HCT116 (cell line): ENCODE data around the gene ANXA4.

ENCODE experiments used
- CTCF ChIP-seq, 3 experiments: fragments of 200-600 bp in 1 of 3; sonication (generic) in 1 of 3; IDR thresholded peaks in 2 of 3; conservative IDR thresholded peaks in 1 of 3; 2 replicates each; pipeline ENCODE4 v1.5.1; 2012 to 2017; ENCODE audit warnings: low read depth in 2 of 3, low read length in 2 of 3, antibody characterized with exemption in 1 of 3, borderline replicate concordance in 1 of 3, control low read depth in 1 of 3, mild to moderate bottlenecking in 1 of 3, mixed read lengths in 1 of 3, mixed run types in 1 of 3, moderate library complexity in 1 of 3; ENCODE audit not compliant: insufficient read depth in 1 of 3
- TF ChIP-seq, protein P1 (sequence below): IDR thresholded peaks from 2 replicates; pipeline ENCODE4 v1.6.1; 2012

DNA sequence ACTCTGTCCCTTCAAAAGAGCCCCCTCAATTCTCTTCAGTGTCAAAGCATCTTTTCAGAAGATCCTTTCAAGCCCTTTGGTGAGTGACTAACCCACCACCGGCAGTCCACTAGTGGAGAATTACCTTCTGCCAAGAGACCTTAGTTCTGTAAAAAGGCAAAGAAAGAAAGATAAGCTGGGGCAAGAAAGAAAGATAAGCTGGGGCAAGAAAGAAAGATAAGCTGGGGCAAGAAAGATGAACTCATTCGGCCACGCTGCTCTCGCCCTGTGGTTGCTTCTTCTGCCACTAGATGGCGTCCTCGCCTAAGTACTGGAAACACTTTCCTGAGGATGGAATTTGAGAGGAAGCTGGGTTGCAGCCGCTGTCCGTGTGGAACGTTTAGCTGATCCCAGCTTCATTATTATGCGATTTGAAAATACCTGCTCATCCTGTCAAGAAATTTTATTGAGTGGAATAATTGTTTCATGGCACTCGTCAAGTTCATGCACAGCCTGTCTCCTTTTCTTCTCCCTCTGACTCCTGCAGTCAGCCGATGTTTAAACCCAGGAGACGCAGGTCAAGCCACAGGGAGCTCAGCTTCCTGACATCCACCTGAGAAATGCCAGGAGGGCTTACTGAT is 17.3 kb upstream of the ANXA4 start:
- peak; percentile 83 to 91 (median 91) for TF ChIP-seq CTCF (IDR thresholded peaks at IDR 0.05 in 2 of 3, conservative IDR thresholded peaks at IDR 0.05 in 1 of 3; ENCODE audit: borderline replicate concordance in 1 of 3, insufficient read depth in 1 of 3, low read depth in 2 of 3, low read length in 2 of 3)
- TF ChIP-seq, protein P1, sequence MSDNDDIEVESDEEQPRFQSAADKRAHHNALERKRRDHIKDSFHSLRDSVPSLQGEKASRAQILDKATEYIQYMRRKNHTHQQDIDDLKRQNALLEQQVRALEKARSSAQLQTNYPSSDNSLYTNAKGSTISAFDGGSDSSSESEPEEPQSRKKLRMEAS: no peak
